Breast epithelium (tissue), 4 donors: ENCODE data around the gene MICALL1. TPM values are rescaled to one million over a fixed set of nuclear protein-coding genes. Genes with fewer than 3 reads are reported as not detected.
"Not testable (repeated sequence)": the region's sequence is repeated elsewhere in the genome, so short reads cannot be mapped to it uniquely, and the experiment has no call there.

Source experiments
- DNase-seq, 2 donors: peaks; one replicate each; pipeline ENCODE4 v3.0.0-alpha.2; 2019; ENCODE audit warnings: low spot score in 2 of 2
- H3K27ac ChIP-seq, 2 donors: fragments of 200-600 bp; sonication (generic) in 1 of 2; one replicate each; pipeline ENCODE4 v1.5.1; 2016 to 2019; ENCODE audit warnings: mild to moderate bottlenecking in 1 of 2
- H3K27me3 ChIP-seq, 2 donors: fragments of 200-600 bp; sonication (generic) in 1 of 2; one replicate each; pipeline versions ENCODE4 v1.5.1 to v1.6.0; 2017 to 2019; ENCODE audit warnings: control low read depth in 1 of 2, mild to moderate bottlenecking in 1 of 2
- H3K36me3 ChIP-seq: fragments of 200-600 bp; one replicate; pipeline ENCODE4 v1.5.1; 2019
- H3K4me1 ChIP-seq, 2 donors: fragments of 200-600 bp; sonication (generic); one replicate each; pipeline ENCODE4 v1.5.1; 2016 to 2019; ENCODE audit warnings: control low read depth in 1 of 2
- H3K4me3 ChIP-seq, 3 donors: fragments of 200-600 bp; sonication (generic); 1 replicate in 2 of 3; 2 replicates in 1 of 3; pipeline ENCODE4 v1.5.1; 2016 to 2019; ENCODE audit warnings: mild to moderate bottlenecking in 3 of 3, moderate library complexity in 2 of 3
- H3K9me3 ChIP-seq, 2 donors: fragments of 200-600 bp; sonication (generic) in 1 of 2; one replicate each; pipeline ENCODE4 v1.5.1; 2016 to 2019; ENCODE audit warnings: control low read depth in 1 of 2
- CTCF ChIP-seq, 3 donors: fragments of 450-650 bp; IDR thresholded peaks; one replicate each; pipeline ENCODE4 v1.5.1; 2016 to 2017; ENCODE audit warnings: antibody characterized with exemption in 3 of 3, mild to moderate bottlenecking in 3 of 3, moderate library complexity in 3 of 3
- POLR2A ChIP-seq: fragments of 450-650 bp; IDR thresholded peaks from one replicate; pipeline ENCODE4 v1.6.1; 2016; ENCODE audit warnings: antibody characterized with exemption, mild to moderate bottlenecking, moderate library complexity
- POLR2AphosphoS5 ChIP-seq, 3 donors: sonication (generic); formaldehyde crosslinking; IDR thresholded peaks; one replicate each; pipeline ENCODE4 v1.6.1; 2017; ENCODE audit warnings: antibody characterized with exemption in 3 of 3
- intact Hi-C: fragments of 100-400 bp; cut with DNase I; formaldehyde crosslinking; loops from one replicate; pipeline ENCODE4 v1.15.1; 2023; ENCODE audit warnings: low total_unique reads
- total RNA-seq, 3 donors: library from RNA; depleted of rRNA; stranded (reverse); fragments of >200 nt; gene quantifications; one replicate each; pipeline ENCODE4 v1.1.0, GENCODE V29; 2016

Gene MICALL1
- total RNA-seq, 3 donors from 2014 or later = 8.6 to 25.6 (median 22.0) TPM

- intact Hi-C loops = no loop called here
- Histone ChIP-seq H3K36me3 (peaks cover 5% of the 10 kb centered on the region), H3K27ac (no peak overlapping the region), H3K4me1 (no peaks in the 10 kb centered on the region), H3K4me3 (no peak overlapping the region), H3K27me3 (no peaks in the 10 kb centered on the region), H3K9me3 (no peaks in the 10 kb centered on the region)
- no peak for TF ChIP-seq CTCF (IDR thresholded peaks at IDR 0.05)
- DNase-seq = no peak
Measured at GRCh38 chr22:37940698-37941376, 34.7 kb downstream of the MICALL1 start.

DNA sequence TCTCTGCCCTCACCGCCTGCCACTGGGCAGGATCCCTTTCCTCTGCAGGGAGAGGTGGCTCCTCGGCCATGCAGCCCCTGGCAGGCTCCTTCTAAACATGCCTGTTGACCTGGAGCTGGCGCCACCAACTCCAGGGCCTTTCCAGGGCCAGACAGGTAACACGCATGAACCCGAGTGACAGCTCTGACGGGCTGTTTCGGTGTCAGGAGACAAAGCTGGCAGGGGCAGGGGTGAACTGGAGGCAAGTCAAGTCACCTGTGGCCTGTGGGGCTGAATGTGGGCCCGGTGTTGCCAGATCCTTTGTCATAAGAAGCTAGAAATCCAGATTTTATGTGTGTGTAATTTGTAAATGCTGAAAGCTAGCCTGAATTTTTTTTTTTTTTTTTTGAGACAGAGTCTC, 36.0 kb downstream of the MICALL1 start:
- Histone ChIP-seq H3K36me3 (peaks cover 5% of the 10 kb centered on the region), H3K4me1 (no peaks in the 10 kb centered on the region), H3K27me3 (no peaks in the 10 kb centered on the region), H3K4me3 (no peak overlapping the region), H3K9me3 (no peaks in the 10 kb centered on the region), H3K27ac (peak overlapping the region in 1 of 2 donors; percentile 3)
- TF ChIP-seq CTCF (IDR thresholded peaks at IDR 0.05) (no peak), POLR2A (no peak), POLR2AphosphoS5 (IDR thresholded peaks at IDR 0.05) (no peak)
- DNase-seq = no peak
- intact Hi-C loops = no loop called here

DNA sequence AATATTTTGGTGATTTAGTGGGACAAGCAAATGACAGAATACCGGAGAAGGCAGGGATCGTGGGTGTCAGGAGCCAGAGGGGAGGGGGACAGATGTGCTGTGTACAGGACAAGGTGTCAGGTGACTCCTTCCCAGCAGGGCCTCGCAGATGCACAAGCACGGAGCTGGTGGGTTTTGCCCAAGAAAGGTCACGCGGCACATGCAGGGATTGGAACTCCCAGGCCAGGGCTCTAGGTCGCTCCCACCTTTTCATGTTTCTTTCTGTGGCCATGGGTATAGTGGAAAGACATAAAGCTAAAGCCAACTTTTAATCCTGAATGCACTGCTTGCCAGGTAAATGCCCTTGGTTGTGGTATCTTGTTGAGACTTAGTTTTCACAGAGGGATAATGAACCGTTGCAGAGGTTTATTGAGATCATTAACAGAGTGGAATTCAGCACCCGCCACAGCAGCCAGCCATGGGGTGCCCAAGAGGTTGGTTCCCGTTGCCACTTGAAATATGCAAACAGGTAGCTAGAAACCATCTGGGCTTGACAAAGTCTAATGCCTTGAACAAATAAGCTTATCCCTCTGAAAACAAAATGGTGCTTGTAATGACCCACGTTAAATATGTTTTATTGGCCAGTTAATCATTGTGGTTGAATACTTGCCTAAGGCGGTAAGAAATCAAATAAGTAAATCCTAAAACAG, 37.2 kb downstream of the MICALL1 start:
- no peaks in the 10 kb centered on the region for H3K27me3 ChIP-seq
- H3K9me3 ChIP-seq = no peaks in the 10 kb centered on the region
- no peak overlapping the region for H3K27ac ChIP-seq
- peaks cover 5% of the 10 kb centered on the region for H3K36me3 ChIP-seq
- intact Hi-C loops = no loop called here
- no peak for TF ChIP-seq POLR2A
- no peak for TF ChIP-seq CTCF (IDR thresholded peaks at IDR 0.05)
- TF ChIP-seq POLR2AphosphoS5 (IDR thresholded peaks at IDR 0.05) = no peak
- no peak for DNase-seq
- H3K4me3 ChIP-seq = no peak overlapping the region
- H3K4me1 ChIP-seq = no peaks in the 10 kb centered on the region

- TF ChIP-seq CTCF (IDR thresholded peaks at IDR 0.05) (no peak), POLR2A (no peak), POLR2AphosphoS5 (IDR thresholded peaks at IDR 0.05) (no peak)
- H3K36me3 ChIP-seq = peaks cover 5% of the 10 kb centered on the region
- intact Hi-C loops = no loop called here
- H3K27me3 ChIP-seq = no peaks in the 10 kb centered on the region
- H3K27ac ChIP-seq = no peak overlapping the region
- no peak overlapping the region for H3K4me3 ChIP-seq
- DNase-seq = no peak
- no peaks in the 10 kb centered on the region for H3K4me1 ChIP-seq
- H3K9me3 ChIP-seq = no peaks in the 10 kb centered on the region
Measured at GRCh38 chr22:37943825-37944198, 37.7 kb downstream of the MICALL1 start.

DNA sequence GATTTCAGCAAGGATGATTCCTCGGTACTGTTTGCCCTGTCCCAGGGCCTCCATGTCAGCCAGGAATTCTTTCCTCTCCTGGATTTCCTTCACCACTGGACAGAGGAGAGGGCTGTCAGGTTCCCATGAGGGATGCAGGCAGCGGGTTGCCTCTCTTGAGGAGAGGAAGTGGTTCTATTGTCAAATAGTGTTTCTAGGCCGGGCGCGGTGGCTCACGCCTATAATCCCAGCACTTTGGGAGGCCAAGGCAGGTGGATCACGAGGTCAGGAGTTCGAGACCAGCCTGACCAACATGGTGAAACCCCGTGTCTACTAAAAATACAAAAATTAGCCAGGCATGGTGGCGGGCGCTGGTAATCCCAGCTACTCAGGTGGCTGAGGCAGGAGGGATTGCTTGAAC, 38.3 kb downstream of the MICALL1 start:
- H3K27ac ChIP-seq, intact Hi-C loops, H3K4me1 ChIP-seq, H3K9me3 ChIP-seq, H3K36me3 ChIP-seq, H3K27me3 ChIP-seq, DNase-seq, H3K4me3 ChIP-seq: not testable (repeated sequence)

- DNase-seq, H3K36me3 ChIP-seq, H3K27ac ChIP-seq, H3K27me3 ChIP-seq, H3K4me3 ChIP-seq, intact Hi-C loops, H3K4me1 ChIP-seq, H3K9me3 ChIP-seq: not testable (repeated sequence)
Measured at GRCh38 chr22:37947142-37947795, 41.2 kb downstream of the MICALL1 start.
